GM23338 (cell line): Measurements from ENCODE around the gene ZNF831. TPM values are rescaled to one million over a fixed set of nuclear protein-coding genes. Genes with fewer than 3 reads are reported as not detected.

Source experiments
- ATAC-seq: fragments of 200-7000 bp; cut with Tn5 transposase; 3 replicates; pipeline ENCODE4 v1.9.1; 2020
- DNase-seq: peaks from one replicate; pipeline ENCODE4 v3.0.0-alpha.2; 2015; ENCODE audit warnings: low spot score
- H2AFZ ChIP-seq: fragments of 200-600 bp; sonication (generic); 2 replicates; pipeline ENCODE4 v1.8.0; 2016; ENCODE audit warnings: antibody characterized with exemption, mild to moderate bottlenecking, moderate library complexity
- H3F3A ChIP-seq: fragments of 200-600 bp; sonication (generic); replicated peaks from 2 replicates; pipeline ENCODE4 v1.8.0; 2017; ENCODE audit warnings: antibody characterized with exemption, mixed run types, low read depth
- H3K27ac ChIP-seq: fragments of 200-600 bp; sonication (generic); 2 replicates; pipeline ENCODE4 v1.6.1; 2016; ENCODE audit warnings: low read depth
- H3K27me3 ChIP-seq: fragments of 200-600 bp; sonication (generic); 2 replicates; pipeline ENCODE4 v1.8.0; 2016; ENCODE audit warnings: mild to moderate bottlenecking, mixed run types, moderate library complexity; ENCODE audit not compliant: insufficient read depth
- H3K36me3 ChIP-seq: fragments of 200-600 bp; sonication (generic); 2 replicates; pipeline ENCODE4 v1.8.0; 2016; ENCODE audit warnings: mild to moderate bottlenecking; ENCODE audit not compliant: insufficient read depth
- H3K4me1 ChIP-seq: fragments of 200-600 bp; sonication (generic); 2 replicates; pipeline ENCODE4 v1.8.0; 2016; ENCODE audit warnings: mild to moderate bottlenecking, moderate library complexity; ENCODE audit not compliant: insufficient read depth
- H3K4me2 ChIP-seq: fragments of 200-600 bp; sonication (generic); 2 replicates; pipeline ENCODE4 v1.7.1; 2017; ENCODE audit warnings: mixed run types
- H3K4me3 ChIP-seq: fragments of 200-600 bp; sonication (generic); 2 replicates; pipeline ENCODE4 v1.6.1; 2016; ENCODE audit warnings: mixed run types
- H3K79me2 ChIP-seq: fragments of 200-600 bp; sonication (generic); replicated peaks from 2 replicates; pipeline ENCODE4 v1.8.0; 2017; ENCODE audit warnings: mild to moderate bottlenecking; ENCODE audit not compliant: insufficient read depth
- H3K9me2 ChIP-seq: fragments of 200-600 bp; sonication (generic); 2 replicates; pipeline ENCODE4 v1.8.0; 2017; ENCODE audit not compliant: insufficient read depth
- H4K20me1 ChIP-seq: fragments of 200-600 bp; sonication (generic); replicated peaks from 2 replicates; pipeline ENCODE4 v1.8.0; 2017; ENCODE audit warnings: mild to moderate bottlenecking; ENCODE audit not compliant: insufficient read depth
- H3K27ac Mint-ChIP-seq: 2 replicates; pipeline ENCODE4 v1.8.0; 2020; ENCODE audit warnings: inconsistent platforms, mild to moderate bottlenecking, moderate library complexity, mixed read lengths
- H3K27me3 Mint-ChIP-seq: 3 replicates; pipeline ENCODE4 v1.8.0; 2022; ENCODE audit warnings: low read depth, mild to moderate bottlenecking, moderate library complexity, mixed read lengths, inconsistent platforms; ENCODE audit not compliant: insufficient read depth, poor library complexity
- H3K36me3 Mint-ChIP-seq: 3 replicates; pipeline ENCODE4 v1.8.0; 2021; ENCODE audit warnings: low read depth, mild to moderate bottlenecking, inconsistent platforms, moderate library complexity, mixed read lengths
- H3K4me1 Mint-ChIP-seq: 3 replicates; pipeline ENCODE4 v1.8.0; 2020; ENCODE audit warnings: mild to moderate bottlenecking, inconsistent platforms, mixed read lengths
- H3K4me3 Mint-ChIP-seq: 3 replicates; pipeline ENCODE4 v1.8.0; 2021; ENCODE audit warnings: moderate library complexity, mild to moderate bottlenecking, inconsistent platforms, mixed read lengths
- H3K9me3 Mint-ChIP-seq: 3 replicates; pipeline ENCODE4 v1.8.0; 2020; ENCODE audit warnings: moderate library complexity, mild to moderate bottlenecking, inconsistent platforms, mixed read lengths
- CREB1 ChIP-seq: fragments of 250-450 bp; sonication (Bioruptor Pico); IDR thresholded peaks from 2 replicates; pipeline ENCODE4 v1.5.0; 2020; ENCODE audit warnings: low read depth, mild to moderate bottlenecking, moderate library complexity
- EZH2 ChIP-seq: fragments of 200-600 bp; sonication (generic); IDR thresholded peaks from one replicate; pipeline ENCODE4 v1.8.0; 2017; ENCODE audit warnings: antibody characterized with exemption, mild to moderate bottlenecking, low read depth; ENCODE audit not compliant: unreplicated experiment
- EZH2phosphoT487 ChIP-seq: fragments of 200-600 bp; sonication (generic); IDR thresholded peaks from one replicate; pipeline ENCODE4 v1.8.1; 2018; ENCODE audit warnings: antibody characterized with exemption; ENCODE audit not compliant: unreplicated experiment
- JUNB ChIP-seq: IDR thresholded peaks from one replicate; pipeline ENCODE4 v1.6.1; 2016; ENCODE audit warnings: antibody characterized with exemption; ENCODE audit not compliant: unreplicated experiment
- NANOG ChIP-seq: IDR thresholded peaks from 2 replicates; pipeline ENCODE4 v1.6.1; 2016; ENCODE audit warnings: antibody characterized with exemption, borderline replicate concordance
- POLR2AphosphoS5 ChIP-seq: IDR thresholded peaks from 2 replicates; pipeline ENCODE4 v1.6.1; 2016; ENCODE audit warnings: antibody characterized with exemption, low read depth
- STAT1 ChIP-seq: IDR thresholded peaks from one replicate; pipeline ENCODE4 v1.6.1; 2016; ENCODE audit warnings: antibody characterized with exemption; ENCODE audit not compliant: unreplicated experiment
- ZNF114 ChIP-seq: fragments of 250-450 bp; sonication (Bioruptor Pico); IDR thresholded peaks from 2 replicates; pipeline ENCODE4 v1.5.0; 2020; ENCODE audit warnings: mild to moderate bottlenecking, moderate library complexity
- ZNF331 ChIP-seq: fragments of 250-450 bp; sonication (Bioruptor Pico); IDR thresholded peaks from 2 replicates; pipeline ENCODE4 v1.5.0; 2020; ENCODE audit warnings: low read depth, mild to moderate bottlenecking, moderate library complexity
- polyA plus RNA-seq: library from polyadenylated mRNA; unstranded; fragments of >200 nt; fragmentation: Nextera tagmentation; extraction: Ambion mirVana; gene quantifications from 2 replicates; pipeline ENCODE4 v1.2.1, GENCODE V29; 2016
- total RNA-seq: library from RNA; depleted of rRNA; stranded (reverse); fragments of >200 nt; shearing (Covaris generic); gene quantifications from 2 replicates; pipeline ENCODE4 v1.2.3, GENCODE V29; 2014
- TF ChIP-seq, protein P1 (sequence below): IDR thresholded peaks from one replicate; pipeline ENCODE4 v1.6.1; 2018; ENCODE audit warnings: antibody characterized with exemption; ENCODE audit not compliant: unreplicated experiment
- TF ChIP-seq, protein P2 (sequence below): IDR thresholded peaks from 2 replicates; pipeline ENCODE4 v1.6.1; 2016; ENCODE audit warnings: antibody characterized with exemption
- TF ChIP-seq, protein P3 (sequence below): fragments of 250-450 bp; sonication (Bioruptor Pico); IDR thresholded peaks from 2 replicates; pipeline ENCODE4 v1.5.0; 2020; ENCODE audit warnings: mild to moderate bottlenecking, moderate library complexity
- TF ChIP-seq, protein P4 (sequence below), 2 experiments: fragments of 200-600 bp in 1 of 2; sonication (generic) in 1 of 2; conservative IDR thresholded peaks; 2 replicates each; pipeline versions ENCODE4 v1.5.1 to v1.6.1; 2016 to 2017; ENCODE audit warnings: antibody characterized with exemption in 2 of 2, low read depth in 2 of 2, mild to moderate bottlenecking in 2 of 2, moderate library complexity in 1 of 2

The ZNF831 gene
- total and polyA plus RNA-seq, 2 experiments from 2014 or later: not detected

DNA sequence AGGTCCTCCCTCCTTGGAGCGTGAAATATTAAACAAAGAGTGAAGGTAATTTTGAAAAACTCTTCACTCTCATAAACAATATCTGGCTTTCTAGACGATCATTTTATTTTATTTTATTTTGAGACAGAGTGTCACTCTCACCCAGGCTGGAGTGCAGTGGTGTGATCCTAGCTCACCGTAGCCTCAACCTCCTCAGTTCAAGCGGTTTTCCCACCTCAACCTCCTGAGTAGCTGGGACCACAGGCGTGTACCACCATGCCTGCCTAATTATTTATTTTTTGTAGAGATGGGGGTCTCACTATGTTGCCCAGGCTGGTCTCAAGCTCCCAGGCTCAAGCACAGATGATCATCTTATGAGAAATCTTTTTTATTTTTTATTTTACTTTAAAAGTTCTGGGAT, 16.4 kb downstream of the ZNF831 start:
- H3K9me3 Mint-ChIP-seq: no peaks in the 10 kb centered on the region
- H3K79me2 ChIP-seq: no peaks in the 10 kb centered on the region
- H3K27ac ChIP-seq: no peak overlapping the region
- H3K27me3 ChIP-seq: no peaks in the 10 kb centered on the region
- ATAC-seq (no peak), DNase-seq (no peak)
- no peak for TF ChIP-seq NANOG
- TF ChIP-seq, protein P1, sequence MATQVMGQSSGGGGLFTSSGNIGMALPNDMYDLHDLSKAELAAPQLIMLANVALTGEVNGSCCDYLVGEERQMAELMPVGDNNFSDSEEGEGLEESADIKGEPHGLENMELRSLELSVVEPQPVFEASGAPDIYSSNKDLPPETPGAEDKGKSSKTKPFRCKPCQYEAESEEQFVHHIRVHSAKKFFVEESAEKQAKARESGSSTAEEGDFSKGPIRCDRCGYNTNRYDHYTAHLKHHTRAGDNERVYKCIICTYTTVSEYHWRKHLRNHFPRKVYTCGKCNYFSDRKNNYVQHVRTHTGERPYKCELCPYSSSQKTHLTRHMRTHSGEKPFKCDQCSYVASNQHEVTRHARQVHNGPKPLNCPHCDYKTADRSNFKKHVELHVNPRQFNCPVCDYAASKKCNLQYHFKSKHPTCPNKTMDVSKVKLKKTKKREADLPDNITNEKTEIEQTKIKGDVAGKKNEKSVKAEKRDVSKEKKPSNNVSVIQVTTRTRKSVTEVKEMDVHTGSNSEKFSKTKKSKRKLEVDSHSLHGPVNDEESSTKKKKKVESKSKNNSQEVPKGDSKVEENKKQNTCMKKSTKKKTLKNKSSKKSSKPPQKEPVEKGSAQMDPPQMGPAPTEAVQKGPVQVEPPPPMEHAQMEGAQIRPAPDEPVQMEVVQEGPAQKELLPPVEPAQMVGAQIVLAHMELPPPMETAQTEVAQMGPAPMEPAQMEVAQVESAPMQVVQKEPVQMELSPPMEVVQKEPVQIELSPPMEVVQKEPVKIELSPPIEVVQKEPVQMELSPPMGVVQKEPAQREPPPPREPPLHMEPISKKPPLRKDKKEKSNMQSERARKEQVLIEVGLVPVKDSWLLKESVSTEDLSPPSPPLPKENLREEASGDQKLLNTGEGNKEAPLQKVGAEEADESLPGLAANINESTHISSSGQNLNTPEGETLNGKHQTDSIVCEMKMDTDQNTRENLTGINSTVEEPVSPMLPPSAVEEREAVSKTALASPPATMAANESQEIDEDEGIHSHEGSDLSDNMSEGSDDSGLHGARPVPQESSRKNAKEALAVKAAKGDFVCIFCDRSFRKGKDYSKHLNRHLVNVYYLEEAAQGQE: no peak
- TF ChIP-seq EZH2: no peak
- TF ChIP-seq STAT1: no peak
- no peak for TF ChIP-seq JUNB
- no peak for TF ChIP-seq CREB1 (CRISPR knock-in tag)
- TF ChIP-seq, protein P2, sequence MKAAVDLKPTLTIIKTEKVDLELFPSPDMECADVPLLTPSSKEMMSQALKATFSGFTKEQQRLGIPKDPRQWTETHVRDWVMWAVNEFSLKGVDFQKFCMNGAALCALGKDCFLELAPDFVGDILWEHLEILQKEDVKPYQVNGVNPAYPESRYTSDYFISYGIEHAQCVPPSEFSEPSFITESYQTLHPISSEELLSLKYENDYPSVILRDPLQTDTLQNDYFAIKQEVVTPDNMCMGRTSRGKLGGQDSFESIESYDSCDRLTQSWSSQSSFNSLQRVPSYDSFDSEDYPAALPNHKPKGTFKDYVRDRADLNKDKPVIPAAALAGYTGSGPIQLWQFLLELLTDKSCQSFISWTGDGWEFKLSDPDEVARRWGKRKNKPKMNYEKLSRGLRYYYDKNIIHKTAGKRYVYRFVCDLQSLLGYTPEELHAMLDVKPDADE: no peak
- no peak for TF ChIP-seq POLR2AphosphoS5
- no peak for TF ChIP-seq EZH2phosphoT487
- TF ChIP-seq ZNF114 (CRISPR knock-in tag): no peak
- TF ChIP-seq, protein P3, sequence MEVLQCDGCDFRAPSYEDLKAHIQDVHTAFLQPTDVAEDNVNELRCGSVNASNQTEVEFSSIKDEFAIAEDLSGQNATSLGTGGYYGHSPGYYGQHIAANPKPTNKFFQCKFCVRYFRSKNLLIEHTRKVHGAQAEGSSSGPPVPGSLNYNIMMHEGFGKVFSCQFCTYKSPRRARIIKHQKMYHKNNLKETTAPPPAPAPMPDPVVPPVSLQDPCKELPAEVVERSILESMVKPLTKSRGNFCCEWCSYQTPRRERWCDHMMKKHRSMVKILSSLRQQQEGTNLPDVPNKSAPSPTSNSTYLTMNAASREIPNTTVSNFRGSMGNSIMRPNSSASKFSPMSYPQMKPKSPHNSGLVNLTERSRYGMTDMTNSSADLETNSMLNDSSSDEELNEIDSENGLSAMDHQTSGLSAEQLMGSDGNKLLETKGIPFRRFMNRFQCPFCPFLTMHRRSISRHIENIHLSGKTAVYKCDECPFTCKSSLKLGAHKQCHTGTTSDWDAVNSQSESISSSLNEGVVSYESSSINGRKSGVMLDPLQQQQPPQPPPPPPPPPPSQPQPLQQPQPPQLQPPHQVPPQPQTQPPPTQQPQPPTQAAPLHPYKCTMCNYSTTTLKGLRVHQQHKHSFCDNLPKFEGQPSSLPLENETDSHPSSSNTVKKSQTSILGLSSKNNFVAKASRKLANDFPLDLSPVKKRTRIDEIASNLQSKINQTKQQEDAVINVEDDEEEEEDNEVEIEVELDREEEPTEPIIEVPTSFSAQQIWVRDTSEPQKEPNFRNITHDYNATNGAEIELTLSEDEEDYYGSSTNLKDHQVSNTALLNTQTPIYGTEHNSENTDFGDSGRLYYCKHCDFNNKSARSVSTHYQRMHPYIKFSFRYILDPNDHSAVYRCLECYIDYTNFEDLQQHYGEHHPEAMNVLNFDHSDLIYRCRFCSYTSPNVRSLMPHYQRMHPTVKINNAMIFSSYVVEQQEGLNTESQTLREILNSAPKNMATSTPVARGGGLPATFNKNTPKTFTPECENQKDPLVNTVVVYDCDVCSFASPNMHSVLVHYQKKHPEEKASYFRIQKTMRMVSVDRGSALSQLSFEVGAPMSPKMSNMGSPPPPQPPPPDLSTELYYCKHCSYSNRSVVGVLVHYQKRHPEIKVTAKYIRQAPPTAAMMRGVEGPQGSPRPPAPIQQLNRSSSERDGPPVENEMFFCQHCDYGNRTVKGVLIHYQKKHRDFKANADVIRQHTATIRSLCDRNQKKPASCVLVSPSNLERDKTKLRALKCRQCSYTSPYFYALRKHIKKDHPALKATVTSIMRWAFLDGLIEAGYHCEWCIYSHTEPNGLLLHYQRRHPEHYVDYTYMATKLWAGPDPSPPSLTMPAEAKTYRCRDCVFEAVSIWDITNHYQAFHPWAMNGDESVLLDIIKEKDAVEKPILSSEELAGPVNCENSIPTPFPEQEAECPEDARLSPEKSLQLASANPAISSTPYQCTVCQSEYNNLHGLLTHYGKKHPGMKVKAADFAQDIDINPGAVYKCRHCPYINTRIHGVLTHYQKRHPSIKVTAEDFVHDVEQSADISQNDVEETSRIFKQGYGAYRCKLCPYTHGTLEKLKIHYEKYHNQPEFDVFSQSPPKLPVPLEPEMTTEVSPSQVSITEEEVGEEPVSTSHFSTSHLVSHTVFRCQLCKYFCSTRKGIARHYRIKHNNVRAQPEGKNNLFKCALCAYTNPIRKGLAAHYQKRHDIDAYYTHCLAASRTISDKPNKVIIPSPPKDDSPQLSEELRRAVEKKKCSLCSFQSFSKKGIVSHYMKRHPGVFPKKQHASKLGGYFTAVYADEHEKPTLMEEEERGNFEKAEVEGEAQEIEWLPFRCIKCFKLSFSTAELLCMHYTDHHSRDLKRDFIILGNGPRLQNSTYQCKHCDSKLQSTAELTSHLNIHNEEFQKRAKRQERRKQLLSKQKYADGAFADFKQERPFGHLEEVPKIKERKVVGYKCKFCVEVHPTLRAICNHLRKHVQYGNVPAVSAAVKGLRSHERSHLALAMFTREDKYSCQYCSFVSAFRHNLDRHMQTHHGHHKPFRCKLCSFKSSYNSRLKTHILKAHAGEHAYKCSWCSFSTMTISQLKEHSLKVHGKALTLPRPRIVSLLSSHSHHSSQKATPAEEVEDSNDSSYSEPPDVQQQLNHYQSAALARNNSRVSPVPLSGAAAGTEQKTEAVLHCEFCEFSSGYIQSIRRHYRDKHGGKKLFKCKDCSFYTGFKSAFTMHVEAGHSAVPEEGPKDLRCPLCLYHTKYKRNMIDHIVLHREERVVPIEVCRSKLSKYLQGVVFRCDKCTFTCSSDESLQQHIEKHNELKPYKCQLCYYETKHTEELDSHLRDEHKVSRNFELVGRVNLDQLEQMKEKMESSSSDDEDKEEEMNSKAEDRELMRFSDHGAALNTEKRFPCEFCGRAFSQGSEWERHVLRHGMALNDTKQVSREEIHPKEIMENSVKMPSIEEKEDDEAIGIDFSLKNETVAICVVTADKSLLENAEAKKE (CRISPR knock-in tag): no peak
- no peak for TF ChIP-seq ZNF331 (CRISPR knock-in tag)
- TF ChIP-seq, protein P4, sequence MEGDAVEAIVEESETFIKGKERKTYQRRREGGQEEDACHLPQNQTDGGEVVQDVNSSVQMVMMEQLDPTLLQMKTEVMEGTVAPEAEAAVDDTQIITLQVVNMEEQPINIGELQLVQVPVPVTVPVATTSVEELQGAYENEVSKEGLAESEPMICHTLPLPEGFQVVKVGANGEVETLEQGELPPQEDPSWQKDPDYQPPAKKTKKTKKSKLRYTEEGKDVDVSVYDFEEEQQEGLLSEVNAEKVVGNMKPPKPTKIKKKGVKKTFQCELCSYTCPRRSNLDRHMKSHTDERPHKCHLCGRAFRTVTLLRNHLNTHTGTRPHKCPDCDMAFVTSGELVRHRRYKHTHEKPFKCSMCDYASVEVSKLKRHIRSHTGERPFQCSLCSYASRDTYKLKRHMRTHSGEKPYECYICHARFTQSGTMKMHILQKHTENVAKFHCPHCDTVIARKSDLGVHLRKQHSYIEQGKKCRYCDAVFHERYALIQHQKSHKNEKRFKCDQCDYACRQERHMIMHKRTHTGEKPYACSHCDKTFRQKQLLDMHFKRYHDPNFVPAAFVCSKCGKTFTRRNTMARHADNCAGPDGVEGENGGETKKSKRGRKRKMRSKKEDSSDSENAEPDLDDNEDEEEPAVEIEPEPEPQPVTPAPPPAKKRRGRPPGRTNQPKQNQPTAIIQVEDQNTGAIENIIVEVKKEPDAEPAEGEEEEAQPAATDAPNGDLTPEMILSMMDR (conservative IDR thresholded peaks at IDR 0.05; ENCODE audit: low read depth in 2 of 2): no peak
- H3F3A ChIP-seq: no peaks in the 10 kb centered on the region
- no peaks in the 10 kb centered on the region for H3K4me1 ChIP-seq
- H4K20me1 ChIP-seq: no peaks in the 10 kb centered on the region
- no peaks in the 10 kb centered on the region for H3K36me3 Mint-ChIP-seq
- no peak overlapping the region for H3K4me3 ChIP-seq
- H3K36me3 ChIP-seq: no peaks in the 10 kb centered on the region
- no peaks in the 10 kb centered on the region for H3K9me2 ChIP-seq
- H3K4me3 Mint-ChIP-seq: no peak overlapping the region
- no peak overlapping the region for H3K27ac Mint-ChIP-seq
- H3K4me2 ChIP-seq: no peak overlapping the region
- no peak overlapping the region for H2AFZ ChIP-seq
- H3K27me3 Mint-ChIP-seq: no peaks in the 10 kb centered on the region
- H3K4me1 Mint-ChIP-seq: peaks cover 2% of the 10 kb centered on the region; the same call in 1 of the 3 replicates
